WERI-Rb-1 (cell line): ENCODE data around the gene SUV39H1.
"Not testable (repeated sequence)": the region's sequence is repeated elsewhere in the genome, so short reads cannot be mapped to it uniquely, and the experiment has no call there.

ENCODE experiments used
- DNase-seq: peaks from one replicate; pipeline ENCODE4 v3.0.0-alpha.2; 2020
- H3K27ac ChIP-seq: fragments of 250-450 bp; sonication (Bioruptor Pico); 2 replicates; pipeline ENCODE4 v1.5.1; 2020; ENCODE audit warnings: mild to moderate bottlenecking, moderate library complexity
- H3K27me3 ChIP-seq: fragments of 250-450 bp; sonication (Bioruptor Pico); 2 replicates; pipeline ENCODE4 v1.5.1; 2021; ENCODE audit warnings: mild to moderate bottlenecking, low read depth, moderate library complexity; ENCODE audit not compliant: insufficient read depth, severe bottlenecking
- H3K36me3 ChIP-seq: fragments of 250-450 bp; sonication (Bioruptor Pico); 2 replicates; pipeline ENCODE4 v1.5.1; 2020; ENCODE audit warnings: mild to moderate bottlenecking, moderate library complexity
- H3K4me3 ChIP-seq: 2 replicates; pipeline ENCODE4 v1.5.1; 2011; ENCODE audit warnings: low read depth, mild to moderate bottlenecking, control low read depth, low read length
- H3K9me3 ChIP-seq: fragments of 250-450 bp; sonication (Bioruptor Pico); 2 replicates; pipeline ENCODE4 v1.5.1; 2021; ENCODE audit warnings: mild to moderate bottlenecking, moderate library complexity; ENCODE audit not compliant: severe bottlenecking
- CTCF ChIP-seq: IDR thresholded peaks from 2 replicates; pipeline ENCODE4 v1.5.1; 2011; ENCODE audit warnings: low read depth, mild to moderate bottlenecking, control low read depth, inconsistent platforms, low read length

The SUV39H1 gene

GRCh38 chrX:48664156-48664555 is 32.4 kb upstream of the SUV39H1 start:
- peaks cover 2% of the 10 kb centered on the region for H3K9me3 ChIP-seq
- H3K4me3 ChIP-seq: no peak overlapping the region
- no peak overlapping the region for H3K27ac ChIP-seq
- TF ChIP-seq CTCF: no peak
- peaks cover 3% of the 10 kb centered on the region for H3K27me3 ChIP-seq
- H3K36me3 ChIP-seq: no peaks in the 10 kb centered on the region
- DNase-seq: no peak

GRCh38 chrX:48665991-48666390 is 30.5 kb upstream of the SUV39H1 start:
- H3K27me3 ChIP-seq: peaks cover 10% of the 10 kb centered on the region
- no peak overlapping the region for H3K27ac ChIP-seq
- no peaks in the 10 kb centered on the region for H3K9me3 ChIP-seq
- TF ChIP-seq CTCF: no peak
- H3K36me3 ChIP-seq: no peaks in the 10 kb centered on the region
- no peak for DNase-seq
- H3K4me3 ChIP-seq: no peak overlapping the region

- TF ChIP-seq CTCF: no peak
- H3K27me3 ChIP-seq: peaks cover 8% of the 10 kb centered on the region
- no peak overlapping the region for H3K4me3 ChIP-seq
- no peaks in the 10 kb centered on the region for H3K9me3 ChIP-seq
- no peak for DNase-seq
- no peaks in the 10 kb centered on the region for H3K36me3 ChIP-seq
- H3K27ac ChIP-seq: no peak overlapping the region
These were observed 29.9 kb upstream of the SUV39H1 start for GRCh38 chrX:48666649-48667048.

- peaks cover 10% of the 10 kb centered on the region for H3K27me3 ChIP-seq
- no peak overlapping the region for H3K27ac ChIP-seq
- no peak for DNase-seq
- no peaks in the 10 kb centered on the region for H3K9me3 ChIP-seq
- TF ChIP-seq CTCF: no peak
- no peak overlapping the region for H3K4me3 ChIP-seq
- no peaks in the 10 kb centered on the region for H3K36me3 ChIP-seq
These were observed 29.0 kb upstream of the SUV39H1 start for GRCh38 chrX:48667509-48667908.

- H3K27ac ChIP-seq, H3K27me3 ChIP-seq, DNase-seq, H3K9me3 ChIP-seq, H3K36me3 ChIP-seq, H3K4me3 ChIP-seq: not testable (repeated sequence)
These were observed 28.3 kb upstream of the SUV39H1 start for GRCh38 chrX:48668187-48668586.

GRCh38 chrX:48676106-48676892 is 20.2 kb upstream of the SUV39H1 start:
- peak overlapping the region; percentile 84 for H3K27ac ChIP-seq
- H3K9me3 ChIP-seq: no peaks in the 10 kb centered on the region
- H3K27me3 ChIP-seq: peaks cover 15% of the 10 kb centered on the region
- H3K36me3 ChIP-seq: no peaks in the 10 kb centered on the region
- no peak for TF ChIP-seq CTCF
- peak; percentile 87 for DNase-seq
- peak overlapping the region; percentile 51 for H3K4me3 ChIP-seq
